OCI-LY1 (cell line): ENCODE results near the gene ADGRV1.

Experiments used
- EZH2 ChIP-seq: fragments of 200-600 bp; sonication (generic), shearing (Covaris generic); IDR thresholded peaks from 2 replicates; pipeline ENCODE4 v1.8.0; 2017; ENCODE audit warnings: borderline replicate concordance, mixed run types, mild to moderate bottlenecking, antibody characterized with exemption, low read length, moderate library complexity, mixed read lengths
- TF ChIP-seq, protein P1 (sequence below): fragments of 200-600 bp; sonication (generic), shearing (Covaris generic); IDR thresholded peaks from 2 replicates; pipeline ENCODE4 v1.5.1; 2017; ENCODE audit warnings: mild to moderate bottlenecking, antibody characterized with exemption, low read length, moderate library complexity, mixed read lengths

GRCh38 chr5:90707698-90708097 lies 149.1 kb downstream of the ADGRV1 start:
- TF ChIP-seq, protein P1, sequence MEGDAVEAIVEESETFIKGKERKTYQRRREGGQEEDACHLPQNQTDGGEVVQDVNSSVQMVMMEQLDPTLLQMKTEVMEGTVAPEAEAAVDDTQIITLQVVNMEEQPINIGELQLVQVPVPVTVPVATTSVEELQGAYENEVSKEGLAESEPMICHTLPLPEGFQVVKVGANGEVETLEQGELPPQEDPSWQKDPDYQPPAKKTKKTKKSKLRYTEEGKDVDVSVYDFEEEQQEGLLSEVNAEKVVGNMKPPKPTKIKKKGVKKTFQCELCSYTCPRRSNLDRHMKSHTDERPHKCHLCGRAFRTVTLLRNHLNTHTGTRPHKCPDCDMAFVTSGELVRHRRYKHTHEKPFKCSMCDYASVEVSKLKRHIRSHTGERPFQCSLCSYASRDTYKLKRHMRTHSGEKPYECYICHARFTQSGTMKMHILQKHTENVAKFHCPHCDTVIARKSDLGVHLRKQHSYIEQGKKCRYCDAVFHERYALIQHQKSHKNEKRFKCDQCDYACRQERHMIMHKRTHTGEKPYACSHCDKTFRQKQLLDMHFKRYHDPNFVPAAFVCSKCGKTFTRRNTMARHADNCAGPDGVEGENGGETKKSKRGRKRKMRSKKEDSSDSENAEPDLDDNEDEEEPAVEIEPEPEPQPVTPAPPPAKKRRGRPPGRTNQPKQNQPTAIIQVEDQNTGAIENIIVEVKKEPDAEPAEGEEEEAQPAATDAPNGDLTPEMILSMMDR: no peak
- no peak for TF ChIP-seq EZH2
